Nephron progenitor cell (in vitro differentiated cells): ENCODE results near the gene ELOVL7.

Experiments
- DNase-seq: peaks from one replicate; pipeline ENCODE4 v3.0.0; 2021
- H3K27ac Mint-ChIP-seq: 2 replicates; pipeline ENCODE4 v1.8.0; 2021; ENCODE audit warnings: mild to moderate bottlenecking, moderate library complexity, mixed read lengths
- H3K27me3 Mint-ChIP-seq: 2 replicates; pipeline ENCODE4 v1.8.0; 2021; ENCODE audit warnings: mild to moderate bottlenecking, low read depth, mixed read lengths; ENCODE audit not compliant: poor library complexity
- H3K36me3 Mint-ChIP-seq: 2 replicates; pipeline ENCODE4 v1.8.0; 2021; ENCODE audit warnings: low read depth, mixed read lengths
- H3K4me1 Mint-ChIP-seq: 2 replicates; pipeline ENCODE4 v1.8.0; 2021; ENCODE audit warnings: mixed read lengths
- H3K4me3 Mint-ChIP-seq: 2 replicates; pipeline ENCODE4 v1.8.0; 2021; ENCODE audit warnings: mild to moderate bottlenecking, moderate library complexity, mixed read lengths
- H3K9me3 Mint-ChIP-seq: 2 replicates; pipeline ENCODE4 v1.8.0; 2021; ENCODE audit warnings: mild to moderate bottlenecking, moderate library complexity, mixed read lengths
- TF ChIP-seq, protein P1 (sequence below): fragments of 200-600 bp; sonication (generic); IDR thresholded peaks from 2 replicates; pipeline ENCODE4 v1.5.0; 2021; ENCODE audit warnings: antibody characterized with exemption

The ELOVL7 gene

DNA sequence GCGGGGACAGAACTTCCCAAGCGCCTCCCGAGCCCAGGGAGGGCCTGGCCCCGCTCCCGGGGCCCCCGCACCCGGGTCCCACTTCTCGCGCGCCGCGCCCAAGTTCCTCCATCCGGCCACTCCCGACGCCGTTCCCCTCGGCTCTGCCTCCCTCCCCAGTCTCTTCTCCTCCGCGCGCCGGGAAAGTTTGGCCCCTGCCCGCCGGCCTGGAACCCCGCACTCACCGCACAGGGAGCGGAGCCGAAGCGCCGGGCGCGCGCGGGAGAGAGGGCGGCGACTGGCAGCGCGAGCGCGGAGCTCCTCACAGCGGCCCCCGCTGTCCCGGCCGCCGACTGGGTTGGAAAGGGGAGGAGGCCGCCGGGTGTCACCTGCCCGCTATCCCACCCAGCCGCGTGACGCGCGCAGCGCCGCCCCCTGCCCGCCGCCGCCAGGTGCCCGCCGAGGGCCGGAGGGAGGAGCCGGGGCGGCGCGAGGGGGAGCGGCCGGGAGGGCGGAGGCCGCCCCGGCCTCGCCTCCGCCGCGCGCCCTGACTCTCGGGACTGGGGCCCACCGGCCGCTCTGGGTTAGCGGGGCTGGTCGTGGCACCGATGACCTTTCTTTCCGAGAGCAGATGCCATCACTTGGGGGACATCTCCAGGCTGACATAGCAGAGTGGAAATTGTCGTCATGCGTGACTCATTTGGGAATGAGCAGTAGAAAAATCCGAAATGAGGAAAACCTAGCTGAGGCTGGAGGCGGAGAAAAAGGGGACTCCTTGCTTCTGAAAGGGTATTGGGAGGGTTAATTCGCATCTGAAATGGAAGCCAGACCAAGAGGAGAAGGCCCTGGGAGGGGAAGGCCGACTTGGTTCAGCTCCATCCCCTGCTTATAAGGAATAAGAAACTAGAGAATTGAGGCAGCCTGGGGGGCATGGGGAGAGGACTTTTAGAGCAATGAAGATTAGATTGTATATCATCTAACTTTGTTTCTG, at the start of gene ELOVL7:
ELOVL7 (minus strand) TSS at position 334 of the 970 bp plus-strand sequence. CDS start 56,872 bp downstream, outside the sequence.
- Mint-ChIP-seq H3K4me1 (peaks cover 15% of the 10 kb centered on the region), H3K27ac (no peak within 1 kb of the TSS)

DNA sequence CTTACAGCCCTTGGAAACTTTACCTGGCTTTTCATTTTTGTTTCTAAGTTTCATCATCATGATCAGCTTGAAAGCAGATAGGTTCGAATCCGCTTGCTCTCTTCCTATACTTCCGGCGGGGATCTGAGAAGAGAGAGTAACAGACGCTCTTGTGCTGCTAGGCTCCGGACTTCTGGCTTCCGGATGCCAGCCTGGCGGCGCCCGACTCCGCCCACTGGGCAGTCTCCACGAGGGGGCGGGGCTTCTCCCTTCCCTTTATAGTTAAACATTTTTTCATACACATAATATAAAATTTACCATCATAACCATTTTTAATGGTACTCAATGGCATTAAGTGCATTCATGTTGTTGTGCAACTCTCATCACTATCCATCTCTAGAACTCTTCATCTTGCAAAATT, 49.5 kb upstream of the ELOVL7 start:
- Mint-ChIP-seq H3K4me3 (no peak overlapping the region), H3K9me3 (no peaks in the 10 kb centered on the region), H3K27me3 (no peaks in the 10 kb centered on the region), H3K4me1 (no peaks in the 10 kb centered on the region), H3K36me3 (peaks cover 63% of the 10 kb centered on the region), H3K27ac (no peak overlapping the region)
- TF ChIP-seq, protein P1, sequence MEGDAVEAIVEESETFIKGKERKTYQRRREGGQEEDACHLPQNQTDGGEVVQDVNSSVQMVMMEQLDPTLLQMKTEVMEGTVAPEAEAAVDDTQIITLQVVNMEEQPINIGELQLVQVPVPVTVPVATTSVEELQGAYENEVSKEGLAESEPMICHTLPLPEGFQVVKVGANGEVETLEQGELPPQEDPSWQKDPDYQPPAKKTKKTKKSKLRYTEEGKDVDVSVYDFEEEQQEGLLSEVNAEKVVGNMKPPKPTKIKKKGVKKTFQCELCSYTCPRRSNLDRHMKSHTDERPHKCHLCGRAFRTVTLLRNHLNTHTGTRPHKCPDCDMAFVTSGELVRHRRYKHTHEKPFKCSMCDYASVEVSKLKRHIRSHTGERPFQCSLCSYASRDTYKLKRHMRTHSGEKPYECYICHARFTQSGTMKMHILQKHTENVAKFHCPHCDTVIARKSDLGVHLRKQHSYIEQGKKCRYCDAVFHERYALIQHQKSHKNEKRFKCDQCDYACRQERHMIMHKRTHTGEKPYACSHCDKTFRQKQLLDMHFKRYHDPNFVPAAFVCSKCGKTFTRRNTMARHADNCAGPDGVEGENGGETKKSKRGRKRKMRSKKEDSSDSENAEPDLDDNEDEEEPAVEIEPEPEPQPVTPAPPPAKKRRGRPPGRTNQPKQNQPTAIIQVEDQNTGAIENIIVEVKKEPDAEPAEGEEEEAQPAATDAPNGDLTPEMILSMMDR, result no peak
- no peak for DNase-seq

More for the DNA sequence above, at the start of gene ELOVL7:
- Mint-ChIP-seq H3K4me3 (peak within 1 kb of the TSS; percentile 84), H3K27me3 (peaks cover 77% of the 10 kb centered on the region), H3K36me3 (no peaks in the 10 kb centered on the region), H3K9me3 (no peaks in the 10 kb centered on the region)
- DNase-seq, result peak; percentile 85
- TF ChIP-seq, protein P1, result no peak

DNA sequence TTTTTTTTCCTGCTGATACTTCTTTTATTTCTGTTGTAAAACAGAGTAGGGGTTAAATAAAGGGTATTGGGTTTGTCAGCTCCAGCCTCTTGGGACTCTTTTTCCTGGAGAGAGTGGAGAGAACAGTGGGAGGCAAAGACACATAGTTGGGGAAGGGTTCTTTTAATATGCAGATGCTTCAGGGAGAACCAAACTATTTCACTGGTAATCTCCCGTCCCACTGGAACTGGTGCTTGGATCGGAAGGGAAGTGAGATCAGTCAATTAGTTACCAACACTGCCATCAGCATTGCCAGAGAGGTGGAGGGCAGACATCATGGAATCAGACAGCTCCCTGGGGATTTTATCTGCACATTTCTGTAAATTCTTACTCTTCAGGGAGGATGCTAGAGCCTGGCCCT, 47.6 kb upstream of the ELOVL7 start:
- peaks cover 64% of the 10 kb centered on the region for H3K36me3 Mint-ChIP-seq
- TF ChIP-seq, protein P1, result no peak
- H3K9me3 Mint-ChIP-seq, result no peaks in the 10 kb centered on the region
- H3K27ac Mint-ChIP-seq, result no peak overlapping the region
- H3K27me3 Mint-ChIP-seq, result no peaks in the 10 kb centered on the region
- no peak overlapping the region for H3K4me3 Mint-ChIP-seq
- no peak for DNase-seq
- no peaks in the 10 kb centered on the region for H3K4me1 Mint-ChIP-seq

DNA sequence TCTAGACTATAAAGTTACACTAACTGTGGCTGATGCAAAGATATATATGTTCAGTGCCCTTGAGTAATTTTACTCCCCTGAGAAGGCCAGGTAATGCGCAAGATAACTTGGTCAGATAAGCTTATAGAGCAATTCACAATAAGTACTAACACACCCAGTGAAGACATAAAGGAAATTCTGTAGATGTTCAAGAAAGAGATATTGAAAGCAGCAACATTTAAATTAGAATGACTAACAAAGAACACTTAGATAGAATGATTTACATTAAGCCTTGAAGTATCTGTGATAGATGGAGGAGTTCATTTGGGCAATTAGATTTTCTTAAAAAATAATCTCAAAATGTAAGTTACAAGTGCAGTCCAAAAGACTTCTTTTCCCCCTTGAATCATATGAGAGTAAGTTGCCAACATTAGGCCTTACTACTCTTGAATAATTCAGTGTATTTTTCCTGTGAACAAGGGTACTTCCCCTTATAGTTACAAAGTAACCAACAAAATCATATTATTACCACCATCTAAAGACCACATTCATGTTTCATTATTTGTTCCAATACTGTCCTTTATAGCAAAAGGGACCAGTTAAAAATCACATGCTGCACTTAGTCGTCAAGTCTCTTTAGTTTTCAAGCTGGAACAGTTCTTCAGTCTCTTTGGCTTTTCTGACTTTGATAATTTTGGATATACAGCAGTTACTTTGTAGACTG, 44.4 kb upstream of the ELOVL7 start:
- DNase-seq, result no peak
- Mint-ChIP-seq H3K27me3 (no peaks in the 10 kb centered on the region), H3K36me3 (peaks cover 58% of the 10 kb centered on the region), H3K9me3 (peaks cover 6% of the 10 kb centered on the region), H3K4me3 (no peak overlapping the region), H3K4me1 (no peaks in the 10 kb centered on the region), H3K27ac (no peak overlapping the region)
- TF ChIP-seq, protein P1, result no peak

DNA sequence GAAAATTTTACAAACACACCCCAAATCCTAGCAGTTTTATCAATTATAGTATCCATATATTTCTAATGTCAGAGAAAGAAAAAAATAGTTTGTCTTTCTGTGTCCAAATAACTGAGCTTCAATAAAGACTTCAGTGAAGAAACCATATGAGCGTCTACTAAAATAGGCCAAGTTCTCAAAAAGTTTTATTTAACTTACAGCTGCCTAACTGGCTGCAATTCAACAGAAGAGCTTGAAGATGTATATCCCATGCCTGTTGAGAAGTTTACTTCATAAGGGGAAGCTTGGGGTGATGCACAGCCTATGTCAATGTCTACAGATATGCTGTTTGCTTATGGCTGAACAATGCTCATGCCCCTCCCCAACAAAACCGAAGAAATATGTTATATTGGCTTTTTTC, 43.7 kb upstream of the ELOVL7 start:
- TF ChIP-seq, protein P1, result no peak
- no peaks in the 10 kb centered on the region for H3K27me3 Mint-ChIP-seq
- no peak for DNase-seq
- no peak overlapping the region for H3K27ac Mint-ChIP-seq
- no peaks in the 10 kb centered on the region for H3K4me1 Mint-ChIP-seq
- peaks cover 13% of the 10 kb centered on the region for H3K9me3 Mint-ChIP-seq
- H3K36me3 Mint-ChIP-seq, result peaks cover 58% of the 10 kb centered on the region
- H3K4me3 Mint-ChIP-seq, result no peak overlapping the region
